IMR-90 (cell line): ENCODE measurements around the gene SLC6A3.

Experiments used
- CEBPB ChIP-seq: IDR thresholded peaks from 2 replicates; pipeline ENCODE4 v1.6.1; 2012; ENCODE audit warnings: low read depth, low read length, improper control_type of control experiment
- CHD1 ChIP-seq: IDR thresholded peaks from 2 replicates; pipeline ENCODE4 v1.6.1; 2012; ENCODE audit warnings: low read depth, low read length, improper control_type of control experiment
- FOS ChIP-seq: fragments of 150-350 bp; IDR thresholded peaks from 2 replicates; pipeline ENCODE4 v1.6.1; 2016; ENCODE audit warnings: low read depth, low read length
- MXI1 ChIP-seq: IDR thresholded peaks from 2 replicates; pipeline ENCODE4 v1.6.1; 2012; ENCODE audit warnings: low read depth, mild to moderate bottlenecking, low read length, moderate library complexity, borderline replicate concordance
- NFE2L2 ChIP-seq: fragments of 150-350 bp; IDR thresholded peaks from 2 replicates; pipeline ENCODE4 v1.6.1; 2016; ENCODE audit warnings: low read depth, mild to moderate bottlenecking, low read length
- POLR2A ChIP-seq: IDR thresholded peaks from 2 replicates; pipeline ENCODE4 v1.6.1; 2012; ENCODE audit warnings: mild to moderate bottlenecking, low read depth, low read length
- SMC3 ChIP-seq: fragments of 150-350 bp; IDR thresholded peaks from 2 replicates; pipeline ENCODE4 v1.6.1; 2016; ENCODE audit warnings: low read depth, mild to moderate bottlenecking, antibody characterized with exemption, low read length, moderate library complexity
- TF ChIP-seq, protein P1 (sequence below): conservative IDR thresholded peaks from 2 replicates; pipeline ENCODE4 v1.5.1; 2012; ENCODE audit warnings: mild to moderate bottlenecking, low read depth, low read length, improper control_type of control experiment
- TF ChIP-seq, protein P2 (sequence below): fragments of 150-350 bp; IDR thresholded peaks from 2 replicates; pipeline ENCODE4 v1.6.1; 2017; ENCODE audit warnings: mild to moderate bottlenecking, antibody characterized with exemption, low read length, low read depth
- TF ChIP-seq, protein P3 (sequence below): fragments of 150-350 bp; IDR thresholded peaks from 2 replicates; pipeline ENCODE4 v1.6.1; 2016; ENCODE audit warnings: low read depth, mild to moderate bottlenecking, low read length, moderate library complexity, borderline replicate concordance

- TF ChIP-seq MXI1 (no peak), POLR2A (no peak), FOS (no peak), CHD1 (no peak), SMC3 (no peak), NFE2L2 (no peak), CEBPB (no peak)
- TF ChIP-seq, protein P1, sequence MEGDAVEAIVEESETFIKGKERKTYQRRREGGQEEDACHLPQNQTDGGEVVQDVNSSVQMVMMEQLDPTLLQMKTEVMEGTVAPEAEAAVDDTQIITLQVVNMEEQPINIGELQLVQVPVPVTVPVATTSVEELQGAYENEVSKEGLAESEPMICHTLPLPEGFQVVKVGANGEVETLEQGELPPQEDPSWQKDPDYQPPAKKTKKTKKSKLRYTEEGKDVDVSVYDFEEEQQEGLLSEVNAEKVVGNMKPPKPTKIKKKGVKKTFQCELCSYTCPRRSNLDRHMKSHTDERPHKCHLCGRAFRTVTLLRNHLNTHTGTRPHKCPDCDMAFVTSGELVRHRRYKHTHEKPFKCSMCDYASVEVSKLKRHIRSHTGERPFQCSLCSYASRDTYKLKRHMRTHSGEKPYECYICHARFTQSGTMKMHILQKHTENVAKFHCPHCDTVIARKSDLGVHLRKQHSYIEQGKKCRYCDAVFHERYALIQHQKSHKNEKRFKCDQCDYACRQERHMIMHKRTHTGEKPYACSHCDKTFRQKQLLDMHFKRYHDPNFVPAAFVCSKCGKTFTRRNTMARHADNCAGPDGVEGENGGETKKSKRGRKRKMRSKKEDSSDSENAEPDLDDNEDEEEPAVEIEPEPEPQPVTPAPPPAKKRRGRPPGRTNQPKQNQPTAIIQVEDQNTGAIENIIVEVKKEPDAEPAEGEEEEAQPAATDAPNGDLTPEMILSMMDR = no peak
- TF ChIP-seq, protein P2, sequence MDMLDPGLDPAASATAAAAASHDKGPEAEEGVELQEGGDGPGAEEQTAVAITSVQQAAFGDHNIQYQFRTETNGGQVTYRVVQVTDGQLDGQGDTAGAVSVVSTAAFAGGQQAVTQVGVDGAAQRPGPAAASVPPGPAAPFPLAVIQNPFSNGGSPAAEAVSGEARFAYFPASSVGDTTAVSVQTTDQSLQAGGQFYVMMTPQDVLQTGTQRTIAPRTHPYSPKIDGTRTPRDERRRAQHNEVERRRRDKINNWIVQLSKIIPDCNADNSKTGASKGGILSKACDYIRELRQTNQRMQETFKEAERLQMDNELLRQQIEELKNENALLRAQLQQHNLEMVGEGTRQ = no peak
- TF ChIP-seq, protein P3, sequence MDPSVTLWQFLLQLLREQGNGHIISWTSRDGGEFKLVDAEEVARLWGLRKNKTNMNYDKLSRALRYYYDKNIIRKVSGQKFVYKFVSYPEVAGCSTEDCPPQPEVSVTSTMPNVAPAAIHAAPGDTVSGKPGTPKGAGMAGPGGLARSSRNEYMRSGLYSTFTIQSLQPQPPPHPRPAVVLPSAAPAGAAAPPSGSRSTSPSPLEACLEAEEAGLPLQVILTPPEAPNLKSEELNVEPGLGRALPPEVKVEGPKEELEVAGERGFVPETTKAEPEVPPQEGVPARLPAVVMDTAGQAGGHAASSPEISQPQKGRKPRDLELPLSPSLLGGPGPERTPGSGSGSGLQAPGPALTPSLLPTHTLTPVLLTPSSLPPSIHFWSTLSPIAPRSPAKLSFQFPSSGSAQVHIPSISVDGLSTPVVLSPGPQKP = no peak
Measured at GRCh38 chr5:1466631-1467265, 21.5 kb upstream of the SLC6A3 start.
